ENCODE measurements around the gene ZFAND2A.

DNA sequence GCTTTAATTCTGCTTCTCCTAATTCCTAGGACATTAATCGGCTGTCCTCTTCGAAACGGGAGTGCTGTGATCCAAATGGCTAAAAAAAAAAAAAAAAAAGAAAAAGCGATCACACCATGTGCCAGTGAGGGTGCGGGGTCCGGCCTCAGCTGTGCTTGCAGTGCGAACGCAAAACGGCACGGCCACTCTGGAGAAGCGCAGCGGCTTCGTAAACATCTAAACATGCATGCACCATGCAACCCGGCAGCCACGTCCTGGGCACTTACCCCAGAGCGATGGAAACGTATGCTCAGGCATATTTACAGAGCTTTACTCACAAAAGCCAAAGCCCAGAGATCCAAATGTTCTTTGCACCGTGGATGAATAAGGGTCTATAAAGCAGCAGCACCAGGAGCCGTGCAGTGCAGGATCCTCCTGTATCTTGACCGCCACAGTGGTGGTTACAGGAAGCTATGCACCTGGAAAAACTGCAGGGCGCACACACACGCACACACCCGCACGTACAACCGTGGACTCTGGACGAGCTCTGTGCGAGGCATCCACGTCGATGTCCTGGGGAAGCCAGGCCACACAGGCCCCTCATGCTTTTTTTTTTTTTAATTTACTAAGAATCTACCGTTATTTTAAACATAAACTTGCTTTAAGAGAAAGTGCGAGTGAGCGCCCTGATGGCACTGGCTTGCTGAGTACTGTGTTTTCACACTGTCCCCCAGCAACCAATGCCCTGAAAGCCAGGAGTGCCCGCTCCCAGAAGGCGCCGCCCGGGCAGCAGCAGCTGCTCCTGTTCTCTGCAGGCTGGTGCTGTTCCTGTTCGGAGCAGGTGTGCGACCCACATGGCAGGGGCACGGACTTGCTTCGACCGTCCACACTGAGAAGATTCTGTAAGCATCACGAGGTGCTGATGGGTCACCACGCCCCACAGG lies 47.1 kb downstream of the ZFAND2A start:
- TF ChIP-seq JUN (IDR thresholded peaks at IDR 0.05): no peak
- TF ChIP-seq, protein P1, sequence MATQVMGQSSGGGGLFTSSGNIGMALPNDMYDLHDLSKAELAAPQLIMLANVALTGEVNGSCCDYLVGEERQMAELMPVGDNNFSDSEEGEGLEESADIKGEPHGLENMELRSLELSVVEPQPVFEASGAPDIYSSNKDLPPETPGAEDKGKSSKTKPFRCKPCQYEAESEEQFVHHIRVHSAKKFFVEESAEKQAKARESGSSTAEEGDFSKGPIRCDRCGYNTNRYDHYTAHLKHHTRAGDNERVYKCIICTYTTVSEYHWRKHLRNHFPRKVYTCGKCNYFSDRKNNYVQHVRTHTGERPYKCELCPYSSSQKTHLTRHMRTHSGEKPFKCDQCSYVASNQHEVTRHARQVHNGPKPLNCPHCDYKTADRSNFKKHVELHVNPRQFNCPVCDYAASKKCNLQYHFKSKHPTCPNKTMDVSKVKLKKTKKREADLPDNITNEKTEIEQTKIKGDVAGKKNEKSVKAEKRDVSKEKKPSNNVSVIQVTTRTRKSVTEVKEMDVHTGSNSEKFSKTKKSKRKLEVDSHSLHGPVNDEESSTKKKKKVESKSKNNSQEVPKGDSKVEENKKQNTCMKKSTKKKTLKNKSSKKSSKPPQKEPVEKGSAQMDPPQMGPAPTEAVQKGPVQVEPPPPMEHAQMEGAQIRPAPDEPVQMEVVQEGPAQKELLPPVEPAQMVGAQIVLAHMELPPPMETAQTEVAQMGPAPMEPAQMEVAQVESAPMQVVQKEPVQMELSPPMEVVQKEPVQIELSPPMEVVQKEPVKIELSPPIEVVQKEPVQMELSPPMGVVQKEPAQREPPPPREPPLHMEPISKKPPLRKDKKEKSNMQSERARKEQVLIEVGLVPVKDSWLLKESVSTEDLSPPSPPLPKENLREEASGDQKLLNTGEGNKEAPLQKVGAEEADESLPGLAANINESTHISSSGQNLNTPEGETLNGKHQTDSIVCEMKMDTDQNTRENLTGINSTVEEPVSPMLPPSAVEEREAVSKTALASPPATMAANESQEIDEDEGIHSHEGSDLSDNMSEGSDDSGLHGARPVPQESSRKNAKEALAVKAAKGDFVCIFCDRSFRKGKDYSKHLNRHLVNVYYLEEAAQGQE (IDR thresholded peaks at IDR 0.05): no peak
- TF ChIP-seq CHD2 (IDR thresholded peaks at IDR 0.05; ENCODE audit: low read length, partially characterized antibody): no peak
- no peak for TF ChIP-seq SREBF2 (IDR thresholded peaks at IDR 0.05)
